ENCODE results near the gene NRP1. TPM values are rescaled to one million over a fixed set of nuclear protein-coding genes. Genes with fewer than 3 reads are reported as not detected.

NRP1 gene
- total RNA-seq, 1 donor from 2014 or later, result 100 TPM

DNA sequence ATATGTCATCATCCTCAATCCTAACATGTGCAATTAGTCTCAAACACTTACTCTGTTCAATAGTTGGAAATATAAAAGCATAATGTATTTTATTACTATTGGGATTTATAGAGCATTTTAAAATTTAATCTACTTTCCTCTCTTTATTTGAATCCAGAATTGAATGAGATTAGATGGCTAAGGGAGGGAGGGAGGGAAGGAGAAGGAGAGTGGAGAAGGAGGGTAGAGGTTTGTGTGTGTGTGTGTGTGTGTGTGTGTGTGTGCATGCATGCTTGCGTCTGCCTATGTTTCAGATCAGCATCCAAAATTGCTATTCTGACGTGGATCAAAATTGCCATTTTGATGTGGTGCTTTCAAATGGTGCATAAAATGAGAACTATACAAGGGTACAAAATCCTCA, 90.8 kb downstream of the NRP1 start:
- DNase-seq, result no peak
- TF ChIP-seq, protein P1, sequence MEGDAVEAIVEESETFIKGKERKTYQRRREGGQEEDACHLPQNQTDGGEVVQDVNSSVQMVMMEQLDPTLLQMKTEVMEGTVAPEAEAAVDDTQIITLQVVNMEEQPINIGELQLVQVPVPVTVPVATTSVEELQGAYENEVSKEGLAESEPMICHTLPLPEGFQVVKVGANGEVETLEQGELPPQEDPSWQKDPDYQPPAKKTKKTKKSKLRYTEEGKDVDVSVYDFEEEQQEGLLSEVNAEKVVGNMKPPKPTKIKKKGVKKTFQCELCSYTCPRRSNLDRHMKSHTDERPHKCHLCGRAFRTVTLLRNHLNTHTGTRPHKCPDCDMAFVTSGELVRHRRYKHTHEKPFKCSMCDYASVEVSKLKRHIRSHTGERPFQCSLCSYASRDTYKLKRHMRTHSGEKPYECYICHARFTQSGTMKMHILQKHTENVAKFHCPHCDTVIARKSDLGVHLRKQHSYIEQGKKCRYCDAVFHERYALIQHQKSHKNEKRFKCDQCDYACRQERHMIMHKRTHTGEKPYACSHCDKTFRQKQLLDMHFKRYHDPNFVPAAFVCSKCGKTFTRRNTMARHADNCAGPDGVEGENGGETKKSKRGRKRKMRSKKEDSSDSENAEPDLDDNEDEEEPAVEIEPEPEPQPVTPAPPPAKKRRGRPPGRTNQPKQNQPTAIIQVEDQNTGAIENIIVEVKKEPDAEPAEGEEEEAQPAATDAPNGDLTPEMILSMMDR (IDR thresholded peaks at IDR 0.05; ENCODE audit: partially characterized antibody, unreplicated experiment), result no peak
- no peaks in the 10 kb centered on the region for H3K27me3 Mint-ChIP-seq (ENCODE audit: unreplicated experiment)
- no peaks in the 10 kb centered on the region for H3K36me3 Mint-ChIP-seq (ENCODE audit: unreplicated experiment)
- H3K4me1 Mint-ChIP-seq (ENCODE audit: low read depth, unreplicated experiment), result peaks cover 26% of the 10 kb centered on the region
- H3K9me3 Mint-ChIP-seq (ENCODE audit: unreplicated experiment), result no peaks in the 10 kb centered on the region
- H3K4me3 Mint-ChIP-seq (ENCODE audit: unreplicated experiment), result no peak overlapping the region
- H3K27ac Mint-ChIP-seq (ENCODE audit: unreplicated experiment), result no peak overlapping the region

DNA sequence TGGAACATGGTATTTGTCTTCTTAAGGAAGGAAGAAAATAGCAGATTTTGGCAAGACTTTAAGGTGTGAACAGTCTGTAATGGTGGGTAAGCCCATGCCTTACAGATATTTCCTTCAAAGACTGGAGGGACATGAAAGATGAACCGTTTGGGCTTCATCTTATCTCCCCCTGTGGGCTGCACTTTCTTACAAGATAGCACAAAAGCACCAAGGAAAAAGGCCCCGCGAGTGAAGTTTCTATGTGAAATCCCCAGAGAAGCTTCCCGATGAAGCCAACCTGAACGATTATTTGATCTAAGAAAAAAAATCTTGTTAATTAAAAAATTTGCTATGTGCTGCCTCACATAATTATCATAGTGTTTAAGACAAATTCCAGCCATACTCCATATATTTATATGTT, 91.5 kb downstream of the NRP1 start:
- DNase-seq, result no peak
- Mint-ChIP-seq H3K36me3 (ENCODE audit: unreplicated experiment) (no peaks in the 10 kb centered on the region), H3K27ac (ENCODE audit: unreplicated experiment) (no peak overlapping the region), H3K9me3 (ENCODE audit: unreplicated experiment) (no peaks in the 10 kb centered on the region), H3K27me3 (ENCODE audit: unreplicated experiment) (no peaks in the 10 kb centered on the region), H3K4me3 (ENCODE audit: unreplicated experiment) (no peak overlapping the region), H3K4me1 (ENCODE audit: low read depth, unreplicated experiment) (peaks cover 30% of the 10 kb centered on the region)
- TF ChIP-seq, protein P1 (IDR thresholded peaks at IDR 0.05; ENCODE audit: partially characterized antibody, unreplicated experiment), result no peak

DNA sequence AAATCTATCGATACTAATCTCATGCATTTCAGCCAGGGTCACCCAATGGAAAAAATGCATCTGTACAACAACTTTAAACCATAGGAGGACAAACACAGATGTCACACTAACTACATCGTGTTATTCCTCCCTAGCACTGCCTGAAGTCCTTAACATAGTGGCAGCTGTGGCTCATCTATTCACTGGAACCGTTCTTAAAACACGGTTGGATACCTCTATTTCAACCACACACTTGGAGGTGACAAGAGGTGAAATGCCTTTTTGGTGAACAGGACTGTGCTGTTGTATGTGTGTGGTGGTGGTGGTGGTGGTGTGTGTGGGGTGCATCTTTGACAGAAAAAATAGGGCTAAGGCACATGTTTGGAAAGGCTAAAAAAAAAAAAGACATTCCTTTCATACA, 93.1 kb downstream of the NRP1 start:
- TF ChIP-seq, protein P1 (IDR thresholded peaks at IDR 0.05; ENCODE audit: partially characterized antibody, unreplicated experiment), result no peak
- no peak overlapping the region for H3K4me3 Mint-ChIP-seq (ENCODE audit: unreplicated experiment)
- no peak for DNase-seq
- H3K27ac Mint-ChIP-seq (ENCODE audit: unreplicated experiment), result peak overlapping the region; percentile 34
- H3K4me1 Mint-ChIP-seq (ENCODE audit: low read depth, unreplicated experiment), result peaks cover 30% of the 10 kb centered on the region
- H3K36me3 Mint-ChIP-seq (ENCODE audit: unreplicated experiment), result no peaks in the 10 kb centered on the region
- peaks cover under 1% of the 10 kb centered on the region for H3K27me3 Mint-ChIP-seq (ENCODE audit: unreplicated experiment)
- H3K9me3 Mint-ChIP-seq (ENCODE audit: unreplicated experiment), result no peaks in the 10 kb centered on the region

DNA sequence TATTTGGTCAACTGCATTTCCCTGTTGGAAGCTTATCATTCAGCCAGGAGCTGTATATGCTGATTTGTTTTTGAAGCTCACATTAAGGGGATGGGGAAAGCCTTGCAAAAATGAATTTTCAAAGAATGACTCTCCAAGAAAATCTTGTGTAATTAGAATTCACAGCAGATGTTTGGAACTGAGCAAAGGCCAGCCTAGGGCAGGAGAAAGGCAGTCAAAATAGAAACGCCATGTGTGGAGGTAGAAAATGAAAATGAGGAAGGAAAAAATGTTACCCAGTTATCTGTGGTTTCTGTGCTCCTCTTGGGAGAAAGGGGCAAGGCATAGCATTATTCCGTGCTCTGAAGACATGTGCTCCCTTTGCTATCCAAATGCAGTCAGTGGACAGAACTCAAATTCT, 93.5 kb downstream of the NRP1 start:
- H3K27ac Mint-ChIP-seq (ENCODE audit: unreplicated experiment), result peak overlapping the region; percentile 34
- H3K27me3 Mint-ChIP-seq (ENCODE audit: unreplicated experiment), result peaks cover 3% of the 10 kb centered on the region
- H3K9me3 Mint-ChIP-seq (ENCODE audit: unreplicated experiment), result no peaks in the 10 kb centered on the region
- no peak overlapping the region for H3K4me3 Mint-ChIP-seq (ENCODE audit: unreplicated experiment)
- H3K36me3 Mint-ChIP-seq (ENCODE audit: unreplicated experiment), result no peaks in the 10 kb centered on the region
- no peak for DNase-seq
- H3K4me1 Mint-ChIP-seq (ENCODE audit: low read depth, unreplicated experiment), result peaks cover 30% of the 10 kb centered on the region
- TF ChIP-seq, protein P1 (IDR thresholded peaks at IDR 0.05; ENCODE audit: partially characterized antibody, unreplicated experiment), result no peak

DNA sequence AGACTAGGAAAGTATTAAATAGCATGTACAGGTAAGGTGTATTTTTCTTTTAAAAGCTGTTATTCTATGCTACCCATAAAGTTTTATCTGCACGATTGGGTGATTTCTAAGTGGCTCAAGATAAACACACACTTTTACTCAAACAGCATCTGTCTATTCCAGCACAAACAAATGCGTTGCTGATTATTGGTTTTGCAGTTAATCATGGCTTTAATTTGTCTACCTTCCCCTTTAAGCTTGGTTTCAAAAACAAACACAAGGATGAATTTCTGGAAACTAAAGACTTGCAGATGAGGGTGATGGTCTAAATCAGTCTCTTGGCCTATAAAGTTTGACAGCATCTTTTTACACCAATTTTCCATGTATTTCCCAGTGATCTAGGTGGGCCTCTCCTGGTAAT, 94.2 kb downstream of the NRP1 start:
- H3K4me3 Mint-ChIP-seq (ENCODE audit: unreplicated experiment), result no peak overlapping the region
- H3K27ac Mint-ChIP-seq (ENCODE audit: unreplicated experiment), result no peak overlapping the region
- H3K27me3 Mint-ChIP-seq (ENCODE audit: unreplicated experiment), result peaks cover 3% of the 10 kb centered on the region
- no peak for DNase-seq
- H3K36me3 Mint-ChIP-seq (ENCODE audit: unreplicated experiment), result no peaks in the 10 kb centered on the region
- H3K9me3 Mint-ChIP-seq (ENCODE audit: unreplicated experiment), result no peaks in the 10 kb centered on the region
- peaks cover 32% of the 10 kb centered on the region for H3K4me1 Mint-ChIP-seq (ENCODE audit: low read depth, unreplicated experiment)
- TF ChIP-seq, protein P1 (IDR thresholded peaks at IDR 0.05; ENCODE audit: partially characterized antibody, unreplicated experiment), result no peak
